ENCODE results near the gene WNT3A. TPM values are rescaled to one million over a fixed set of nuclear protein-coding genes. Genes with fewer than 3 reads are reported as not detected.

Gene WNT3A
- total RNA-seq, 4 donors from 2014 or later, result not detected

- Histone ChIP-seq H3K36me3 (no peaks in the 10 kb centered on the region), H3K9me3 (no peaks in the 10 kb centered on the region), H3K4me3 (no peak overlapping the region), H3K4me1 (peaks cover 0 to 6% of the 10 kb centered on the region in 2 donors), H3K27me3 (no peaks in the 10 kb centered on the region), H3K27ac (no peak overlapping the region)
- DNase-seq, result peak in 1 of 2 donors; percentile 9
- no peak for TF ChIP-seq CTCF (IDR thresholded peaks at IDR 0.05)
- intact Hi-C loops (cut with DNase I; ENCODE audit: low total_unique reads), result loop anchor here (10.0 kb wide), 1 partner anchor 312 kb away; no protein-coding TSS in a partner anchor
Measured at GRCh38 chr1:228076796-228077430, 70.1 kb downstream of the WNT3A start.

- H3K36me3 ChIP-seq, result no peaks in the 10 kb centered on the region
- peaks cover 0 to 6% of the 10 kb centered on the region in 2 donors for H3K4me1 ChIP-seq
- TF ChIP-seq POLR2A (IDR thresholded peaks at IDR 0.05), result no peak
- no peak for TF ChIP-seq CTCF (IDR thresholded peaks at IDR 0.05)
- H3K4me3 ChIP-seq, result no peak overlapping the region
- no peaks in the 10 kb centered on the region for H3K27me3 ChIP-seq
- no peak overlapping the region for H3K27ac ChIP-seq
- peak in 1 of 2 donors; percentile 8 for DNase-seq
- no peaks in the 10 kb centered on the region for H3K9me3 ChIP-seq
- intact Hi-C loops (cut with DNase I; ENCODE audit: low total_unique reads), result loop anchor here (10.0 kb wide), 1 partner anchor 313 kb away; no protein-coding TSS in a partner anchor
Measured at GRCh38 chr1:228077565-228078330, 71.0 kb downstream of the WNT3A start.

- Histone ChIP-seq H3K4me1 (peaks cover 0 to 6% of the 10 kb centered on the region in 2 donors), H3K4me3 (no peak overlapping the region), H3K9me3 (no peaks in the 10 kb centered on the region), H3K27me3 (no peaks in the 10 kb centered on the region), H3K27ac (no peak overlapping the region), H3K36me3 (no peaks in the 10 kb centered on the region)
- intact Hi-C loops (cut with DNase I; ENCODE audit: low total_unique reads), result loop anchor here (10.0 kb wide), 1 partner anchor 314 kb away; no protein-coding TSS in a partner anchor
- TF ChIP-seq CTCF (IDR thresholded peaks at IDR 0.05) (no peak), POLR2A (IDR thresholded peaks at IDR 0.05) (no peak)
- peak in 1 of 2 donors; percentile 4 for DNase-seq
Measured at GRCh38 chr1:228079013-228079412, 72.2 kb downstream of the WNT3A start.

- intact Hi-C loops (cut with DNase I; ENCODE audit: low total_unique reads), result loop anchor here (10.0 kb wide), 1 partner anchor 315 kb away; no protein-coding TSS in a partner anchor
- peak in 1 of 2 donors; percentile 13 for DNase-seq
Measured at GRCh38 chr1:228079601-228080263, 72.9 kb downstream of the WNT3A start.

More at GRCh38 chr1:228079601-228080263, 72.9 kb downstream of the WNT3A start:
- Histone ChIP-seq H3K4me3 (no peak overlapping the region), H3K9me3 (no peaks in the 10 kb centered on the region), H3K36me3 (no peaks in the 10 kb centered on the region), H3K4me1 (peaks cover under 1 to 8% of the 10 kb centered on the region in 2 donors), H3K27me3 (no peaks in the 10 kb centered on the region), H3K27ac (no peak overlapping the region)
- TF ChIP-seq CTCF (IDR thresholded peaks at IDR 0.05) (no peak), POLR2A (IDR thresholded peaks at IDR 0.05) (no peak)
